Mucosa of rectum (tissue), 2 donors: ENCODE results near the gene DPF3.
A peak's percentile ranks its signal among the peaks of the same experiment; 100 is the strongest.

Experiments used
- H3K27ac ChIP-seq, 2 donors: one replicate each; pipeline ENCODE4 v1.7.0; 2013; ENCODE audit warnings: inconsistent platforms in 2 of 2, low read depth in 2 of 2, low read length in 2 of 2
- H3K27me3 ChIP-seq, 2 donors: one replicate each; pipeline ENCODE4 v1.7.0; 2013; ENCODE audit warnings: low read length in 2 of 2; ENCODE audit not compliant: control insufficient read depth in 2 of 2, insufficient read depth in 2 of 2
- H3K36me3 ChIP-seq, 2 donors: one replicate each; pipeline ENCODE4 v1.7.0; 2013; ENCODE audit warnings: low read length in 2 of 2; ENCODE audit not compliant: control insufficient read depth in 2 of 2, insufficient read depth in 2 of 2
- H3K4me1 ChIP-seq, 2 donors: one replicate each; pipeline ENCODE4 v1.7.0; 2013; ENCODE audit warnings: low read length in 2 of 2, mild to moderate bottlenecking in 1 of 2; ENCODE audit not compliant: control insufficient read depth in 2 of 2, insufficient read depth in 2 of 2
- H3K4me3 ChIP-seq, 2 donors: one replicate each; pipeline ENCODE4 v1.7.0; 2013; ENCODE audit warnings: low read length in 2 of 2
- H3K9ac ChIP-seq, 2 donors: one replicate each; pipeline ENCODE4 v1.7.0; 2013; ENCODE audit warnings: low read length in 2 of 2, low read depth in 1 of 2, mild to moderate bottlenecking in 1 of 2
- H3K9me3 ChIP-seq, 2 donors: one replicate each; pipeline ENCODE4 v1.7.0; 2013; ENCODE audit warnings: low read length in 2 of 2; ENCODE audit not compliant: control insufficient read depth in 2 of 2
- donor health status: healthy.
- donor health status: Normal muscosa, but diverticular disease.

DPF3 gene

GRCh38 chr14:72893636-72894322 lies at the start of gene DPF3:
Gene DPF3 (minus strand): TSS chr14:72894101. CDS start chr14:72894088, 13 bp downstream.
- Histone ChIP-seq H3K4me3 (peak within 1 kb of the TSS; percentile 79 to 91), H3K27me3 (peaks cover 0 to 14% of the 10 kb centered on the region in 2 donors), H3K27ac (peak within 1 kb of the TSS; percentile 23 to 24), H3K4me1 (peaks cover 16 to 22% of the 10 kb centered on the region in 2 donors), H3K9ac (peak within 1 kb of the TSS; percentile 70 to 74), H3K36me3 (no peaks in the 10 kb centered on the region), H3K9me3 (no peaks in the 10 kb centered on the region)

- H3K27me3 ChIP-seq, result no peaks in the 10 kb centered on the region
- H3K9ac ChIP-seq, result no peak overlapping the region
- H3K27ac ChIP-seq, result no peak overlapping the region
- no peaks in the 10 kb centered on the region for H3K9me3 ChIP-seq
- peaks cover 57% of the 10 kb centered on the region in 2 donors for H3K36me3 ChIP-seq
- no peaks in the 10 kb centered on the region for H3K4me1 ChIP-seq
- H3K4me3 ChIP-seq, result no peak overlapping the region
Measured at GRCh38 chr14:72942934-72943333, 49.0 kb upstream of the DPF3 start.

- no peaks in the 10 kb centered on the region for H3K27me3 ChIP-seq
- no peak overlapping the region for H3K4me3 ChIP-seq
- H3K36me3 ChIP-seq, result peaks cover 45 to 53% of the 10 kb centered on the region in 2 donors
Measured at GRCh38 chr14:72941286-72941985, 47.5 kb upstream of the DPF3 start.

GRCh38 chr14:72939630-72940029 lies 45.7 kb upstream of the DPF3 start:
- no peak overlapping the region for H3K4me3 ChIP-seq
- no peaks in the 10 kb centered on the region for H3K4me1 ChIP-seq
- H3K36me3 ChIP-seq, result peaks cover 40 to 48% of the 10 kb centered on the region in 2 donors
- H3K9ac ChIP-seq, result no peak overlapping the region
- H3K27me3 ChIP-seq, result no peaks in the 10 kb centered on the region
- H3K27ac ChIP-seq, result no peak overlapping the region
- no peaks in the 10 kb centered on the region for H3K9me3 ChIP-seq

More at GRCh38 chr14:72941286-72941985, 47.5 kb upstream of the DPF3 start:
- no peaks in the 10 kb centered on the region for H3K9me3 ChIP-seq
- H3K9ac ChIP-seq, result no peak overlapping the region
- H3K27ac ChIP-seq, result no peak overlapping the region
- no peaks in the 10 kb centered on the region for H3K4me1 ChIP-seq

GRCh38 chr14:72932893-72933292 lies 39.0 kb upstream of the DPF3 start:
- H3K4me1 ChIP-seq, result peaks cover 0 to under 1% of the 10 kb centered on the region in 2 donors
- no peak overlapping the region for H3K9ac ChIP-seq
- no peak overlapping the region for H3K4me3 ChIP-seq
- no peaks in the 10 kb centered on the region for H3K9me3 ChIP-seq
- peaks cover under 1% of the 10 kb centered on the region in 2 donors for H3K36me3 ChIP-seq
- no peak overlapping the region for H3K27ac ChIP-seq
- no peaks in the 10 kb centered on the region for H3K27me3 ChIP-seq

- H3K27ac ChIP-seq, result no peak overlapping the region
- no peaks in the 10 kb centered on the region for H3K27me3 ChIP-seq
- H3K36me3 ChIP-seq, result no peaks in the 10 kb centered on the region
- no peak overlapping the region for H3K4me3 ChIP-seq
- H3K4me1 ChIP-seq, result peaks cover 8 to 12% of the 10 kb centered on the region in 2 donors
- H3K9me3 ChIP-seq, result no peaks in the 10 kb centered on the region
- H3K9ac ChIP-seq, result no peak overlapping the region
Measured at GRCh38 chr14:72929316-72930080, 35.6 kb upstream of the DPF3 start.

- no peaks in the 10 kb centered on the region for H3K36me3 ChIP-seq
- no peaks in the 10 kb centered on the region for H3K9me3 ChIP-seq
- H3K27me3 ChIP-seq, result no peaks in the 10 kb centered on the region
- no peak overlapping the region for H3K4me3 ChIP-seq
- no peak overlapping the region for H3K27ac ChIP-seq
- no peak overlapping the region for H3K9ac ChIP-seq
- peaks cover 8 to 12% of the 10 kb centered on the region in 2 donors for H3K4me1 ChIP-seq
Measured at GRCh38 chr14:72928872-72929271, 35.0 kb upstream of the DPF3 start.

GRCh38 chr14:72926292-72927028 lies 32.6 kb upstream of the DPF3 start, which contains the start of gene DCAF4:
Gene DCAF4 (plus strand): TSS chr14:72926464. CDS start chr14:72937979, 11,515 bp downstream.
- peak within 1 kb of the TSS; percentile 87 to 90 for H3K27ac ChIP-seq

GRCh38 chr14:72925815-72926291 lies 32.0 kb upstream of the DPF3 start:
- peaks cover 8 to 12% of the 10 kb centered on the region in 2 donors for H3K4me1 ChIP-seq
- H3K4me3 ChIP-seq, result peak overlapping the region; percentile 88 to 95
- no peaks in the 10 kb centered on the region for H3K36me3 ChIP-seq
- peak overlapping the region; percentile 47 to 63 for H3K9ac ChIP-seq
- H3K27me3 ChIP-seq, result no peaks in the 10 kb centered on the region
- H3K9me3 ChIP-seq, result no peaks in the 10 kb centered on the region
- peak overlapping the region; percentile 13 to 32 for H3K27ac ChIP-seq

More at GRCh38 chr14:72926292-72927028, 32.6 kb upstream of the DPF3 start, which contains the start of gene DCAF4:
- no peaks in the 10 kb centered on the region for H3K27me3 ChIP-seq
- no peaks in the 10 kb centered on the region for H3K9me3 ChIP-seq
- H3K4me1 ChIP-seq, result peaks cover 8 to 12% of the 10 kb centered on the region in 2 donors
- H3K4me3 ChIP-seq, result peak within 1 kb of the TSS; percentile 88 to 95
- H3K9ac ChIP-seq, result peak within 1 kb of the TSS; percentile 79 to 80
- H3K36me3 ChIP-seq, result no peaks in the 10 kb centered on the region
